Stimulated activated CD4-positive, alpha-beta T cell treated with anti-CD3 and anti-CD28 coated beads, Interleukin-15, amount 100 ng/mL, for 24 hours (primary cell): Measurements from ENCODE around the gene RPL27.

Experiments used
- DNase-seq: peaks from one replicate; pipeline ENCODE4 v3.0.0-alpha.2; 2020

RPL27 gene

DNA sequence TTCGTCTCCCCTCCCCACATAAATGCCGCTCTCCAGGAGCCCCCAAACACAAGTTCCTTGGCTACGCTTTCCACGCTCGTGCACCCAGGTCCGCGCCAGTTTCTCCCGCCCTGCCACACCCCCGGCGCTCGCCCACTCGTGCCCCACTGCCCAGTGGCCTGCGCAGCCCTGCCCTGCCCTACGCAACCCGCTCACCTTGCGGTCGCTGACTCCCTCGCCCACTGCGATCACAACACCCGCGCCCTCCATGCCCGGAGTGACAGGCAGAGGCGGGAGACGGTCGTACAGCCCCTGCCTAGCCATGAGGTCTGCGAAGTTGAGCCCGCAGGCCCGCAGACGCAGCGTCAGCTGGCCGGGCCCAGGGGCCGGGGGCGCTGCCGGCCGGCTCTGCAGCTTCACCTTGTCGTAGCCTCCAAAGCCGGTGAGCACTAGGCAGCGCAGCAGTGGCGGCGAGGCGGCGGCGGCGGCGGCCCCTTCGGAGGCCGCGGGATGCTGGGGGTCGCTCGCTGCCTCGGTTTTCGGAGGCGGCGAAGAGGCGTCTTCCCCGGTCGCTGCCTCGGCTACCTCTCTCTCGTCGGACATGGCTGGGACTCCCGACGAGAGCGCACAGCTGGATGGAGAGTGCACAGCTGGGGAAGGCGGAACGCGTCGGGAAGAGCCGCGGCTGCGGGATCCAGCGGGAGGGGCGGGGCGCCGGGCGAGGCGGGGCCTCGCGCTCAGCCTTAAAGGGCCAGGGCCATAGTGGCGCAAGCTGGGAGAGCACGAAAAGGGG lies 23.7 kb downstream of the RPL27 start, which contains the start of gene VAT1:
VAT1 (minus strand) TSS at position 645 of the 772 bp plus-strand sequence; CDS start at position 582, 63 bp downstream.
- DNase-seq, result peak; percentile 79

- peak; percentile 86 for DNase-seq
Observed at GRCh38 chr17:43024407-43025289, 26.4 kb downstream of the RPL27 start, which contains the start of gene RND2. TSS of gene RND2 (plus strand) at chr17:43025231. CDS start at chr17:43025348, 117 bp downstream.

GRCh38 chr17:43025290-43025657 lies 27.1 kb downstream of the RPL27 start:
- DNase-seq, result no peak

DNA sequence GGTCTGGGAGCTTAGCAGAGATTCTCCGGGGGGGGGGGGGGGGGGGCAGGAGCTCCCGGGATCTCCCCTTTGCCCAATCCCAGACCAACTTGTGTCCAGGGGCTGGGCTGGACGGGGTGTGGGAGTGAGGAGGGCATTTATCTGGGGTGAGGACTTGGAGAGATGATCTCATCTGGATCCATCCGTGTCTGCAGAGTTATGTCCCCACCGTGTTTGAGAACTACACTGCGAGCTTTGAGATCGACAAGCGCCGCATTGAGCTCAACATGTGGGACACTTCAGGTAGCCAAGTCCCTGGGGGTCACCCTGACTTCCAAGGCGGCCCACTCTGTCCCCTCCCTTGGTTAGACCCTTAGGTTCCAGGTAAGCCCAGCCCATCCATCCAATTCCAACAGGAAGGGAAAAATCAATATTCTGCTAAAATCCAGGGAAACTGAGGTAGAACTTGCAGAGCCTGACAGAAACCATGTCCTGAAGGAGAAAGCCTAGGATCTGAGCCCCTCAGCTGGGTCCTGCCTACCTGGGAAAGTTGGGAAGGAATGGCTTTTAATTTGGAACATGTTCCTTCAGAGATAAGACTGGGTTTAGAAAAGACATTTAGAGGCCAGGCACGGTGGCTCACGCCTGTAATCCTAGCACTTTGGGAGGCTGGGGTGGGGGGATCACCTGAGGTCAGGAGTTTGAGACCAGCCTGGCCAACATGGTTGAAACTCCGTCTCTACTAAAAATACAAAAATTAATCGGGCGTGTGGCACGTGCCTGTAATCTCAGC lies 27.7 kb downstream of the RPL27 start:
- DNase-seq, result no peak

GRCh38 chr17:43026595-43026994 lies 28.4 kb downstream of the RPL27 start:
- DNase-seq, result no peak

- no peak for DNase-seq
Observed at GRCh38 chr17:43027091-43028032, 29.1 kb downstream of the RPL27 start.

DNA sequence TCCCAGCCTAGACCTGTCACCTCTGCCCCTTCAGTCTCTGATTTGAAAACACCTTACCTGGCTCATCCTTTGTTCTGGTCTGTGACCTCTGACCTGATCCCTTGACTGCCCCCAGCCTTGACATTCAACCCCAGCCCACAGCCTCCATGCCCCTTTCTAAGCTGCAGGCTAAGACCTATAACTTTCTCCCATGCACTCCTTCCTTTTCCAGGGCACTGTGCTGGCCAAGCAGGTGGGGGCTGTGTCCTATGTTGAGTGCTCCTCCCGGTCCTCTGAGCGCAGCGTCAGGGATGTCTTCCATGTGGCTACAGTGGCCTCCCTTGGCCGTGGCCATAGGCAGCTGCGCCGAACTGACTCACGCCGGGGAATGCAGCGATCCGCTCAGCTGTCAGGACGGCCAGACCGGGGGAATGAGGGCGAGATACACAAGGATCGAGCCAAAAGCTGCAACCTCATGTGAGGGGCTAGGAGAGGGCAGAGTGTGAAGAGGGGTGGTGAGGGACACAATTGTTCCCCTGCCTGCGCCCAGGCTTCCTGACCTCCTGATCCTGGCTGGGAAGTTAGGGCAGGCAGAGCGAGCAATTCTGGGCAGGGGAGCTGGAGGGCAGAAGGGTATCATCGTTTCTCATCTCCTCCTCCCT lies 30.1 kb downstream of the RPL27 start:
- DNase-seq, result no peak

- DNase-seq, result no peak
Observed at GRCh38 chr17:43030137-43030767, 32.0 kb downstream of the RPL27 start.

DNA sequence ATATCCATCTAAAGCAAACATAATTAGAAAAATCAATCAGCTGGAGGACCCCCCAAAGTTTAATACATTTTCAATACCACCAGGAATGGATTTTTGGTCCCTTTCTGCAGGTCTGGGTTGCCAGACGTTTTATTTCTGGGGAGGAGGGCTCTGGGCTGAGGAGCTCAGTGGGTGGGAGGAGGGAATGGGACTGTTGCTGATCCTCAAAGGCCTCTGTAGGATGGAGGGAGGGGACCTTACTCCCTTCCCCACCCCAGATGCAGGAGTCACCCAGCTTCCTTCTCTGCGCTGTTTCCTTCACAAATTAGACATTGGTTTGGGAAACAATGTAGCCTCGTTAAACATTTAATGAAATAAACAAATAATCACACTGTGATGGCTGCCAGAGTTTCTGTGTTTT lies 33.4 kb downstream of the RPL27 start:
- DNase-seq, result no peak

DNA sequence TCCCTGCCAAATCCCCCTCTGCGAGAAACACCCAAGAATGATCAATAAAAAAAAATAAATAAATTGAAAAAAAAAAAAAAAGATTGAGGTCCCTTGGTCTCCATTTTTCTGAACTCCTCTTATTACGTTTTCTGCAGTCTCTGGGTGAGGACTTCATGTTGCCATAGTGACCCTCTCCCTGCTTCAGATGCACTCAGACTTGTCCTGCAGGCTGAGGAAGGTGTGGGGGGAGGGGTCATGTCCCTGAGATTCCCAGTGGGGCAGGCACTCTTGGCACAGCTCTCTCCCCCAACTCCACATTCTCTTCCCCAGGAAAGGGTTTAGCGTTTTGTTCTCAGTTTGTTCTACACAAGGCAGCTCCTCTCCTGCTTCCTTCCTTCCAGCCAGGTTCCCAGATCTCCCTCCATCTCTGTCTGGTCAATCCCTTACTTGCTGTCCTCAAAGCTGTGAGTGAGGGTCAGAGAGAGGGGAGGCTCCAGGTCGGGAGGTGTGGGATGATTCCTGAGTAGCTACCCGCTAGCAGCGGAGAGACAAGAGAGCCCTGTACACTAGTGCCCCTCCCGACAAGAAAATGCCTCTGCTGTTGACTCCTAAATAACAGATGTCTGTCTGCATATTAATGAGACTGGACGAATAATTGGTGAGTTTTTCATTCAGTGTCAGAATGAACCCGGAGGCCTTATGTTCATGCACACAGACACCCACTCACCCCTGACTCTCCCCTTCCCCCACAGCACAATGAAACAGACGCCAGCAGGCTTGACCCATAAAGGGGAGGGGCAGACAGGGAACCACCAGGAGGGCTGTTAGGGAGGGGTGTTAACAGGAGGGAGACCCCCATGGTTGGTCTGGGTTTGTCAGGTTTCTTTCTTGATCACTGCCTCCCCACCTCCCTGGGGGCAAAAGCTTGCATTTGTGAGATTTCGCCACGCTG lies 36.0 kb downstream of the RPL27 start:
- no peak for DNase-seq

GRCh38 chr17:43034894-43035293 lies 36.7 kb downstream of the RPL27 start:
- no peak for DNase-seq

DNA sequence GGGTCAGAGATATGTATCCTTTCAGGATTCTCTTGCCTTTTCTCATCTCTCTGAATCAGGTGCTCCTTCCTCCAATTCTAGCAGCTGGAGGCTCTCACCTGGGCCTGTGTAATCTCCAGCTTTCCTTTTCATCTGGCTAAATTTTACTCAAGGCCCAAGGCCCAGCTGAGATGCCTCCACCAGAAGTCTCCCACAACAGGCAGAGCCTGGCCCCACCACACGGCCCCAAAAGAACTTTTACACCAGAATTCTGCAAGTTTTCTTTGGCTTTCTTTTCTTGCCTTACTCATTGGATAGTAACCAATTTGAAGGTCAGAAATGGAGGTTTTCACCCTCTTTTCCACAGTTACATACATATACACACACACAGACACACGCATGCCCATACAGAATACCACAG lies 41.4 kb downstream of the RPL27 start:
- no peak for DNase-seq

DNA sequence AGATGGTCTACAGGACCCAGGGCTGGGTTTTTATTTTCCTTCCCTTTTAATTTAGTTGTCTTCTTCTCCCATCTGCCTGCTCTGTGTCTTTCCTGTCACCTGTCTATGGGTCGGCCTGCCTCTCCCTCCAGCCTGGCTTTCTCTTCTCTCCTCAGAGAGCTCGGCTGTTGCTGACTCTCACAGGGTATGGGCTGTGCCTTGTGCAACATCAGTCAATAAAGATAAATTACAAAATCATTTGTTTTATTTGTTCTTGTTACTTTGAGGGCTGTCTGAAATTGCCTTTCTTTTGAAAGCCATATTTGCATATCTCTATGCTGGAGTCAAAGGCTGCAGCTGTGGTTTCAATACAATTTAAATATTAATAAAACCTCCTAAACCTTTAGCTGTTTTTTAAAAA lies 42.4 kb downstream of the RPL27 start:
- no peak for DNase-seq

GRCh38 chr17:43042025-43042628 lies 43.9 kb downstream of the RPL27 start:
- DNase-seq, result no peak

GRCh38 chr17:43043307-43043706 lies 45.1 kb downstream of the RPL27 start:
- no peak for DNase-seq

DNA sequence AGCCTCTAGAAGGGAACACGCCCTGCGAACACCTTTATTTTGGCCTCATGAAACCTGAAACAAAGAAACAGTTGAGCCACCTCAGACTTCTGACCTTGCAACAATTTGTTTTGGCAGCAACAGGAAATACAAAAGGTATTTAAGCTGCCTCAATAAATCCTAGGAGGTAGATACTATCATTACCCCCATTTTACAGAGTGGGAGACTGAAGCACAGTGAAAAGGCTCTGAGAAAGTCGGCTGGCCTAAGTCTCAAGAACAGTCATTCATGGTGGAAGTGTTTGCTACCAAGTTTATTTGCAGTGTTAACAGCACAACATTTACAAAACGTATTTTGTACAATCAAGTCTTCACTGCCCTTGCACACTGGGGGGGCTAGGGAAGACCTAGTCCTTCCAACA lies 45.8 kb downstream of the RPL27 start:
- no peak for DNase-seq

DNA sequence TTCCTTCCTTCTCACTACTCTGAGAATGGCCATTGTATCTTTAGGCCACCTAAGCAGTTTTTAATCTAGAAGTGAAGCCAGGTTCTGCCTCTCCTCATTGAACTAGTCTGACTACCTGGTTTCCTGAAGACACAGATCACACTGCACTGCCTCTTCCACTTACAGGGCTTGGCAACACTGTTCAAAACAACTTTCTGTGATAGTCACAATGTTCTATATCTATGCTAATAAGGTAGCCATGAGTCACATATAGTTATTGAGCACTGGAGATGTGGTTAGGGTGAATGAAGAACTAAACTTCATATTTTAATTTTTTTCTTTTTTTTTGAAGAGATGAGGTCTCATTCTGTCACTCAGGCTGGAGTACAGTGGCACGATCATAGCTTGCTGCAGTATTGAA lies 53.8 kb downstream of the RPL27 start:
- no peak for DNase-seq
